Left ventricle myocardium inferior (tissue), 1 donor: ENCODE results near the gene SLC45A3. TPM values are rescaled to one million over a fixed set of nuclear protein-coding genes. Genes with fewer than 3 reads are reported as not detected.
"Not testable (repeated sequence)": the region's sequence is repeated elsewhere in the genome, so short reads cannot be mapped to it uniquely, and the experiment has no call there.

Experiments used
- DNase-seq: peaks from one replicate; pipeline ENCODE4 v3.0.0-alpha.2; 2020
- H3K27ac ChIP-seq: fragments of 200-600 bp; replicated peaks from 2 replicates; pipeline ENCODE4 v1.8.0; 2021
- H3K27me3 ChIP-seq: fragments of 200-600 bp; 2 replicates; pipeline ENCODE4 v1.8.0; 2021; ENCODE audit warnings: low read depth
- H3K36me3 ChIP-seq: fragments of 200-600 bp; 2 replicates; pipeline ENCODE4 v1.8.0; 2021
- H3K4me1 ChIP-seq: fragments of 200-600 bp; 2 replicates; pipeline ENCODE4 v1.8.0; 2021
- H3K4me3 ChIP-seq: fragments of 200-600 bp; 2 replicates; pipeline ENCODE4 v1.8.0; 2021; ENCODE audit warnings: mild to moderate bottlenecking, moderate library complexity
- H3K9me3 ChIP-seq: fragments of 200-600 bp; replicated peaks from 2 replicates; pipeline ENCODE4 v1.8.0; 2021
- CTCF ChIP-seq: fragments of 200-600 bp; IDR thresholded peaks from 2 replicates; pipeline ENCODE4 v1.8.0; 2021; ENCODE audit warnings: antibody characterized with exemption, mild to moderate bottlenecking, borderline replicate concordance
- intact Hi-C: fragments of 100-400 bp; cut with micrococcal nuclease; formaldehyde crosslinking; loops from one replicate; pipeline ENCODE4 v1.11.0; 2022
- long read RNA-seq: library from polyadenylated mRNA; unstranded; transcript quantifications from one replicate; pipeline ENCODE4 v2.0.0, GENCODE V29; 2021
- total RNA-seq: library from RNA; stranded (reverse); fragmentation: NEBNext Ultra II Directional; extraction: Animal tissue kit (Norgen Biotek cat#: 25700); gene quantifications from one replicate; pipeline ENCODE4 v1.2.1, GENCODE V29; 2021
- donor health status: DM: no; HTN: yes; CAD: no; lungs with severe emphysema.

The SLC45A3 gene
- total RNA-seq: 5.2 TPM
- long read RNA-seq, partial matches to known transcripts: 0 of 5 reads
- long read RNA-seq, other reads (novel, unspliced or antisense): 4 of 5 reads

DNA sequence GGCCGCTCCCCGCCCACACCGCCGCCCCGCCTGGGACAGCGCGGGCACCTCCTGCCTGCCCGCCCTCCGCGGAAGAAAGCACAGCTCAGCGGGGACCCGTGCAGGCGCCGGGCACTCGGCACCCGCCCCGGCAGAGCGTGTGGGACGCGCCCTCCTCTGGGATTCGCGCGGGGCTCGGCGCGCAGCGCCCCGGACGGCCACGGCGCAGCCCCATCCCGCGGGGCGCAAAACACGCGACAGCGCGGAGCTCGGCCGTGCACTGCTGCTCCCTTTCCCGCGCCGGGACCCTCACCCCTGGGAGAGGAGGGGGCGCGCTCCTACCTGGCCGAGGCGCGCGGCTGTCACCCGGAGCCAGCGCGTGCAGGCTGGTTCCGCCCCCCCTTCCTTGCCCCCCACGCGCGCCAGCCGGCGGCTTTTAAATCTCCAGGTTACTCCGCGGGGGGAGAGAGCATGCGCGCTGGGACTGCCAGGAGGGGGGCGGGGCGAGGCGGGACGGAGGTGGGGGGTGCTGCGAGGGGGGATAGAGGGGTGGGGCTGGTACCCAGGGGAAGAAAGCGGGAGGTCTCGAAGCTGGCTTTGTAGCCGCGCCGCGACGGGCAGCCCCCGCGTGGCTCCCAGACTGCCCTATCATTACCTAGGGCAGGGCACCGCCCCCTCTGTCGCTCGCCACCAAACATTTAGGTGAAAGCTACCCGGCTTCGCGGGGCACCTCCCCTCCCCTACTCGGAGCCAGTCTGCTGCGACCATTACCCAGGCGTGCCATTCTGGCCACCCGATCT is at the start of gene SLC45A3:
Gene SLC45A3 (minus strand): TSS at position 437 of the 779 bp plus-strand sequence. CDS start 15,853 bp downstream, outside the sequence.
- intact Hi-C loops: no loop called here
- peaks cover 9% of the 10 kb centered on the region for H3K27me3 ChIP-seq
- peak; percentile 28 for DNase-seq

GRCh38 chr1:205726619-205727125 is 46.4 kb upstream of the SLC45A3 start:
- H3K9me3 ChIP-seq: no peaks in the 10 kb centered on the region
- H3K27me3 ChIP-seq: no peaks in the 10 kb centered on the region
- no peak overlapping the region for H3K27ac ChIP-seq
- peaks cover 56% of the 10 kb centered on the region for H3K36me3 ChIP-seq
- intact Hi-C loops: no loop called here
- TF ChIP-seq CTCF: no peak
- no peak for DNase-seq
- peaks cover 49% of the 10 kb centered on the region for H3K4me1 ChIP-seq
- no peak overlapping the region for H3K4me3 ChIP-seq

More for the DNA sequence above, at the start of gene SLC45A3:
- H3K4me3 ChIP-seq: peak within 1 kb of the TSS; percentile 77
- no peaks in the 10 kb centered on the region for H3K36me3 ChIP-seq
- H3K9me3 ChIP-seq: no peaks in the 10 kb centered on the region
- no peak for TF ChIP-seq CTCF
- H3K4me1 ChIP-seq: peaks cover 43% of the 10 kb centered on the region
- peak within 1 kb of the TSS; percentile 76 for H3K27ac ChIP-seq

GRCh38 chr1:205725514-205725913 is 45.2 kb upstream of the SLC45A3 start:
- Histone ChIP-seq H3K36me3 (peaks cover 67% of the 10 kb centered on the region), H3K27ac (no peak overlapping the region), H3K9me3 (no peaks in the 10 kb centered on the region), H3K4me3 (no peak overlapping the region), H3K4me1 (peaks cover 40% of the 10 kb centered on the region), H3K27me3 (no peaks in the 10 kb centered on the region)
- TF ChIP-seq CTCF: no peak
- no peak for DNase-seq
- intact Hi-C loops: no loop called here

DNA sequence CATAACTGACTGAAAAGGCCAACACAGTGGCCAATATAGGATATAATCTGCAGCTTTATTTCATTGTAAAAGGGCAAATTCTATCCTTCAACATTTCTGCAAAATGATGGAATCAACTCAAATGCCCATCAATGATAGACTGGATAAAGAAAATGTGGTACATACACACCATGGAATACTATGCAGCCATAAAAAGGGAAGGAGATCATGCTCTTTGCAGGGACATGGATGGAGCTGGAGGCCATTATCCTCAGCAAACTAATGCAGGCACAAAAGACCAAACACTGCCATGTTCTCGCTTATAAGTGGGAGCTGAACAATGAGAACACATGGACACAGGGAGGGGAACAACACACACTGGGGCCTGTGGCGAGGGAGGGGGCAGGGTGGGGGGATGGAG is 40.4 kb upstream of the SLC45A3 start:
- H3K27me3 ChIP-seq, intact Hi-C loops, H3K27ac ChIP-seq, H3K4me1 ChIP-seq, H3K4me3 ChIP-seq, DNase-seq, H3K9me3 ChIP-seq: not testable (repeated sequence)
- H3K36me3 ChIP-seq: peaks cover 84% of the 10 kb centered on the region

DNA sequence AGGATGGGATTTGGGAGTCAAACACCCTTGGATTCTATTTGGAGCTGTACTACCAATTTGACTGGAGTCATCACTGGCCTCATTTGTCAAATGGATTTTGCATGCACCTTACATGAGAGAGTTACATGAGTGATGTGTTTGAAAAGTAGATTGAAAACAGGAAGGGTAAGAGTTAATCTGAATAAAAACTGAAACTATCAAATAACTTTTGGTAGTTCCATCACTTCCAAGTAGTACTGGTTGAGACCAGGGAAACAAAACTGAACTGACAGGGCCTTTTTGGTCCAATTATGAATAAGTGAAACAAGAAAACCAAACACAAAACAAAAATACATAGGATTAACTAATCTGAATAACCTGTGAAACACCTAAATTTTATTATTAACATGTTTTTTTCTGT is 39.5 kb upstream of the SLC45A3 start:
- H3K4me3 ChIP-seq: no peak overlapping the region
- H3K4me1 ChIP-seq: no peaks in the 10 kb centered on the region
- H3K27ac ChIP-seq: no peak overlapping the region
- intact Hi-C loops: no loop called here
- H3K27me3 ChIP-seq: no peaks in the 10 kb centered on the region
- H3K9me3 ChIP-seq: no peaks in the 10 kb centered on the region
- H3K36me3 ChIP-seq: peaks cover 91% of the 10 kb centered on the region
- no peak for DNase-seq
- TF ChIP-seq CTCF: no peak

DNA sequence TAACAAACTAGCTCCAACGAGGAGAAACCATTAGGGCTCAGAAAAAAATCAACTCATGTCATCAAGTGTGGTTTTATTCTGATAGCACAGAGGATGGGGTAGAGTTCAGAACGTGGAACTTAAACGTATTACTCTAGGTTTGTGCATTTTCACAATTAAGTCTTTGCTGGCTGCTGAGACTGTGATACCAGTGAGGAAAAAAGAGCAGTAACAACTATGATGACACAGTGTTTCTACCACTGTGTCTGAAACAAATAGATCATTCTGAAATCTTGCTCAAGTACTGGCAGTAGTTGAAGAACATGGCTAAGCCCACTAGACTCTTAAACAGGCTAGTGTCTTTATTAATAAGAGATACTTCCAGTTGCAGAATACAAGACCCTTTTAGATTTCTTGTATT is 38.7 kb upstream of the SLC45A3 start:
- no peaks in the 10 kb centered on the region for H3K27me3 ChIP-seq
- no peak for DNase-seq
- no peaks in the 10 kb centered on the region for H3K9me3 ChIP-seq
- H3K36me3 ChIP-seq: peaks cover 94% of the 10 kb centered on the region
- no peak overlapping the region for H3K4me3 ChIP-seq
- no peaks in the 10 kb centered on the region for H3K4me1 ChIP-seq
- no peak for TF ChIP-seq CTCF
- intact Hi-C loops: no loop called here
- H3K27ac ChIP-seq: no peak overlapping the region
